Fibroblast of pulmonary artery (primary cell): ENCODE measurements around the gene C5.

ENCODE experiments used
- DNase-seq: peaks from one replicate; pipeline ENCODE4 v3.0.0-alpha.2; 2010; ENCODE audit warnings: low read depth
- H3K4me3 ChIP-seq: replicated peaks from 2 replicates; pipeline ENCODE4 v1.5.1; 2011; ENCODE audit warnings: low read depth, mild to moderate bottlenecking, control low read depth, low read length, moderate library complexity
- CTCF ChIP-seq: IDR thresholded peaks from 2 replicates; pipeline ENCODE4 v1.5.1; 2011; ENCODE audit warnings: mild to moderate bottlenecking, control low read depth, low read length, inconsistent platforms; ENCODE audit errors: missing control alignments

Gene C5

GRCh38 chr9:121026768-121027167 lies 23.3 kb downstream of the C5 start:
- no peak overlapping the region for H3K4me3 ChIP-seq
- DNase-seq = no peak
- no peak for TF ChIP-seq CTCF

DNA sequence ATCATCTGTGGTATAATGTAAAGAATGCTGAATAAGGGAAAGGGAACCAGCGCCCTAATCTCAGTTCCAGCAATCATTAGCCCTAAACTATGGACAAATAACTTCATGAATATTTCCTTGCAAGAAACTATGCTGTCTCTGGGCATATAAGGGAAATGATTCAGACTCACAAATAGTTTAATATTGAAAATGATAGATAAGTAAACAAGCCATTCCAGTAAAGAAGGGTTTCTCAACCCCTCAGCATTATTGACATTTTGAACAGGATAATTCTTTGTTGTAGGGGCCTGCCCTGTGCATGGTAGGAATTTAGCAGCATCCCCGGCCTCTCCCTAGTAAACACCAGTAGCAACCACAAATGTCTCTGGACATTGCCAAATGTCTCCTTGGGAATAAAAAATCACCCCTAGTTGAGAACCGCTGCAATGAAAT lies 23.8 kb downstream of the C5 start:
- H3K4me3 ChIP-seq = no peak overlapping the region
- peak; percentile 41 for DNase-seq
- TF ChIP-seq CTCF = no peak

GRCh38 chr9:121024237-121024636 lies 25.8 kb downstream of the C5 start:
- DNase-seq = no peak
- TF ChIP-seq CTCF = no peak
- no peak overlapping the region for H3K4me3 ChIP-seq

GRCh38 chr9:121023064-121023463 lies 27.0 kb downstream of the C5 start:
- TF ChIP-seq CTCF = peak; percentile 36
- H3K4me3 ChIP-seq = no peak overlapping the region
- DNase-seq = peak; percentile 22

DNA sequence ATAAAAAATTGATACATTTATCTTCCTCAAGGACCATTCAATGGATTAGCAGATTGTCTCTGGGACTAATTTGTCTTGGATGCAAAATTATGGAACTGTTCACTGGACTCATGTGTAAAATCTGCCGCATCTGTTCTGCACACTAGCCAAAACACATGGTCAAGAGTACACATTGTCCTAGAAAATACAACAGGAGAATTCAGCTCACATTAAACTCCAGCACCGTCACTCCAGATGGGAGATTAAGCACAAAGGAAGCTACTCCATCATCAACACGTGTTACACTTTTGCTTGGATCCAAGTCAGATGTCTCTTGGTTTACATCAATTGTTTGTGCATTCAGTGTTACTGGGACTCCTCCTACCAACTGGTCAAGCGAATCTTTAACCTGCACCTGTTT lies 28.8 kb downstream of the C5 start:
- H3K4me3 ChIP-seq = no peak overlapping the region
- TF ChIP-seq CTCF = no peak
- no peak for DNase-seq

GRCh38 chr9:121019273-121019672 lies 30.8 kb downstream of the C5 start:
- DNase-seq = no peak
- TF ChIP-seq CTCF = no peak

DNA sequence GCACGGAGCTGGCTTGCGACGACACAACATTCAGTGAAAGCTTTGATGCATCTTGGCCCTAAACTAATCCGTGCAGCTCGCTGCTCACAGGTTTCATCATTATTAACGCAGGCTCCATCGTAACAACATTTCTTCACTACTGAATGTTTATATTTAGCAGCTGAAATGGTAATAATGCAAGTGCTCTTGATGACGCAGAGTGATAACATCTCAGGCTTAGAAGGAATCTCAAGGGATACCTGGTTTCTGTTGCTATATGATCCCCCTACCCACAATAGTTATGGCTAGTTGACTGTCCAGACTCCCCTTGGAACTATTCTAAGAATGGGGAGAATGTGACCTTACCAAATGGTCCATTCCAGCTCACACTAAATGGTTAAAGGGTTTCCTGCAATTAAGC lies 36.2 kb downstream of the C5 start:
- TF ChIP-seq CTCF = no peak
- H3K4me3 ChIP-seq = no peak overlapping the region
- DNase-seq = no peak

More at GRCh38 chr9:121019273-121019672, 30.8 kb downstream of the C5 start:
- no peak overlapping the region for H3K4me3 ChIP-seq
